Stimulated activated naive CD4-positive, alpha-beta T cell (primary cell): ENCODE results near the gene KBTBD4.
"Not testable (repeated sequence)": the region's sequence is repeated elsewhere in the genome, so short reads cannot be mapped to it uniquely, and the experiment has no call there.

Source experiments
- DNase-seq, 6 experiments: peaks; one replicate each; lab custom pipeline; 2025; lab: John Stamatoyannopoulos, UW

The KBTBD4 gene

GRCh38 chr11:47589977-47590861 lies 11.4 kb upstream of the KBTBD4 start:
- no peak for DNase-seq

DNA sequence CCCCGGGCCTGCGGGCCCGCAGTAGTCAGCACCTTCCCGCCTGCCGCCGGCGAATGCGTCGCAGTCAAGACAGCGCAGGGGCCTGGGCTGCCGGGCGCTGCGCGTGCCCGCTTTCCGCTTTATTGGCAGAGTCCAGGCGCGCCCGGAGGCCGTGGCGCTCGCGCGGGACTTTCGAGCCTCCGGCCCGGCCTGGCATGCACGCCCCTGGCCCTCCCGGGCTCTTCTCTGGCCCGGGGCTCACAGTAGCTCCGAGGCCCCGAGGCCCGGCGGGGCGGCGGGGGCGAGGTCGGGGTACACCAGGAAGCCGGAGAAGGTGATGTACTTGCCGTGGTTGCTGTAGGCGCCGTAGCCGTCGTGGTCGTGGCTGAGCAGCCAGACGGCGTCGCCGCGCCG lies 10.8 kb upstream of the KBTBD4 start:
- no peak for DNase-seq

GRCh38 chr11:47589118-47589517 lies 10.3 kb upstream of the KBTBD4 start:
- no peak for DNase-seq

DNA sequence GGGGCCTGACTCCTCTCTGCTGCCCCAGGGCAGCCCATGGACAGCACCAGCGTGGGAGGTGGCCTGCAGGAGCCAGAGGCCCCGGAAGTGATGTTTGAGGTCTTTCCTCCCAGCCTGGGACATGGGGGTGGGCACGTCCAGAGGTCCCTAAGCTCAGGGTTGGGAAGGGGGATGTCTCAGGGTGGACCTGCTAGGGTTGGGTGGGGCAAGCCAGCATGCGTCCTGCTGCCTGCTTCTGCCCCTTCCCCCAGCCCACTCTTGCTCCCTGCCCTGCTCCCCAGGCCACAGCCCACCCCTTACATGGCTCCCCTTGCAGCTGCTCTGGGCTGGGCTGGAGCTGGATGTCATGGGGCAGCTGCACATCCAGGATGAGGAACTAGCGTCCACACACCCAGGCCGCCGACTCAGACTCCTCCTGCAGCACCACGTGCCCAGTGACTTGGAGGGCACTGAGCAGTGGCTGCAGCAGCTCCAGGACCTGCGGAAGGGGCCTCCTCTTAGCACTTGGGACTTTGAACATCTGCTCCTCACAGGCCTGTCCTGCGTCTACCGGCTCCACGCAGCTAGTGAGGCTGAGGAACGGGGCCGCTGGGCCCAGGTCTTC lies 9.1 kb upstream of the KBTBD4 start:
- DNase-seq, result no peak

DNA sequence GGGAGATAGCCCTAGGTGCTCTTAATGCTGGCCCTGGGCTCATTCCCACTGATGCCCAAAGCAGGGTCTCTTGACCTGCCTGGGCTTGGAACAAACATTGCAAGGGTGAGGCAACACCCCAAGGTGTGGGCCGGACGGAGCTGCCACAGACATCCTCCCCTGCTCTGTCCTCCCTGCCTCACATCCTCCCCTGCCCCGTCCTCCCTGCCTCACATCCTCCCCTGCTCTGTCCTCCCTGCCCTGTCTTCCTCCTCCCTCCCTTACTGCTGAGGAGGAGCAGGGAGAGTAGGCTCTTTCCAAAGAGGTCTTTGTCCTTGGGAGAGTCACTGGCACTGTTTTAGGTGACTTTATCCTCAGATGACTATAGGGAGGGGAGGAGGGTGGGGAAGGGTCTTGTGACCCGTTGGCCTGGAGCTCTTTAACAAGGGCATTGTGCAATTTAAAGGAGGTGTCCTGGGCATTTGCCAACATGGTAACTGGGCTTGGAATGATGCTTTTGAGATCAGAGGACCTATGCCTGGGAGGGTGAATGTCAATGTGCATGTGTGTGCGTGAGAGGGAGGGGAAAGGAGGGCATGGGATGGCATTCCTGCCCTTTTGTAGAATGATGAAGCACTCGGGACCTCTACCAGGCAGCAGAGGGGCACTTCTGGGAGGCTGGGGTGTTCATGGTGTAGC lies 8.4 kb upstream of the KBTBD4 start:
- no peak for DNase-seq

DNA sequence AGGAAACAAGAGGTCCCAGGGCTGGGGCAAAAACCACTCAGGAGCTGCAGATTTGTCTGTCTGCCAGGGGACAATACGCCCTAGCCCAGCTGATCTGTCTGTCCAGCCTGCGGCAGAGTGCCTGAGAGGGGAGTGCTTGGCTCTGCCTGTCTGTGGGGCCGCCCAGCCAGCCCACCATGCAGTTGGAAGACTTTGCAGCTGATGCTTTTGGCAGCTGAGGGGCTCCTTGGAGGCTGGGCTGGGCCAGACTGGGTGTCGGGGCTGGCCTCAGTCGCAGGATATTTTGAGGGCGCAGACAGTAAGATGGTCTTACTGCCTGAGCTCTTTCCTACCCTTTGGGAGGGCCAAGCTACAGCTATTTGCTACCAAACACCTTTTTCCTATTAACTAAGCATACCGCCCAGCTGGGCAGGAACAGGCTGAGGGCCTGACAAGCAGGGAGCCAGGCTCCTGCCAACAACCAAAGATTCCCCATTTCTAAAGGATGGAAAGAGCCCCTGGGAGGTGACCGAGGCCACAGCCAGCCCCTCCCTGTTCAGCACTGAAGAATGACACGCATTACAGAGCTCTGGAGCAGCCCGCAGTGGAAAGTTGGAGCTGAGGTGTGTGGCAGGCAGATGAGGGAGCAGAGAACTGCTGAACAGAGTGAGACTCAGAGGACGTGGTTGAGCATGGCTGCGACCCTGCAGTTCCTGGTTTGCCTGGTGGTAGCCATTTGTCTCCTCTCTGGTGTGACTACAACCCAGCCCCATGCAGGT lies 7.5 kb upstream of the KBTBD4 start, which contains the start of gene FAM180B:
Gene FAM180B (plus strand): TSS at position 581 of the 758 bp plus-strand sequence. CDS start 91 bp downstream, at position 672.
- DNase-seq, result no peak

GRCh38 chr11:47583844-47584243 lies 5.1 kb upstream of the KBTBD4 start:
- DNase-seq, result no peak

GRCh38 chr11:47577460-47578041 lies 1.2 kb downstream of the KBTBD4 start:
- no peak for DNase-seq

DNA sequence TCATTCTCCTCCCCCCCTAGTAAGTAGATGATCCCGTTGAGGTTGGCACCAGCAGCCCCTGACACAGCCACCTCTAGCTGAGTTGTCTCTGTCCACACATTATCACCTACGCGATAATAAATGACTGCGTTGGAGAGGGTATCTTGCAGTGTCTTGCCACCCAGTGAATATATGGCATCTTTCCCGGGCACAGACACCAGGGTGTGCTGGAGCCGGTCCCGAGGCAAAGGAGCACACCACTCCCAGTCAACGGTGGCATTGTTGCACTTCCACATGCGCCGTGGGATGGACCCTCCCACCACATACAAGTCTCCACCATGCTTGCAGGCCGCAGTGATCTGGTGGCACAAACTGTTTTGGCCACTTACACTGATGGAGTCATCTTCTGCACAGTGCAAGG lies 5.4 kb downstream of the KBTBD4 start:
- no peak for DNase-seq

GRCh38 chr11:47572715-47573255 lies 6.0 kb downstream of the KBTBD4 start:
- no peak for DNase-seq

DNA sequence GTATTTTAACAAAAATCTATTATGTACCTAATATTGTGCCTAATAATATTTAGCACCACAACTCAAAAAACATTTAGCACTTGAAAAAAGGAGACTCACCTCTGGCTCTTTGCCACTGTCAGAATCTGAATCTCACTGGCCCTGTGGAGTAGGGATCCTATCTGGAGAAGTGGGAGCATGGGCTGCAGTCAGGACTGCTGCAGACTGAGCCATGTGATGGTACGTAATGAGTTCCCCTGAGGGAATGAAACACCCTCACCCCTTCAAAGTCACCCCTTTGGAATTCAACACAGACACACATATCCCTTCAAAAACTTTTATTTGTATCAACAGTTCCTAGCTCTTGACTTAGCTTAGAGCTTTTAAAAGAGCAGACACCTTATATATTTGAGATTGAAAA lies 6.9 kb downstream of the KBTBD4 start:
- no peak for DNase-seq

GRCh38 chr11:47571357-47571729 lies 7.4 kb downstream of the KBTBD4 start:
- DNase-seq, result no peak

DNA sequence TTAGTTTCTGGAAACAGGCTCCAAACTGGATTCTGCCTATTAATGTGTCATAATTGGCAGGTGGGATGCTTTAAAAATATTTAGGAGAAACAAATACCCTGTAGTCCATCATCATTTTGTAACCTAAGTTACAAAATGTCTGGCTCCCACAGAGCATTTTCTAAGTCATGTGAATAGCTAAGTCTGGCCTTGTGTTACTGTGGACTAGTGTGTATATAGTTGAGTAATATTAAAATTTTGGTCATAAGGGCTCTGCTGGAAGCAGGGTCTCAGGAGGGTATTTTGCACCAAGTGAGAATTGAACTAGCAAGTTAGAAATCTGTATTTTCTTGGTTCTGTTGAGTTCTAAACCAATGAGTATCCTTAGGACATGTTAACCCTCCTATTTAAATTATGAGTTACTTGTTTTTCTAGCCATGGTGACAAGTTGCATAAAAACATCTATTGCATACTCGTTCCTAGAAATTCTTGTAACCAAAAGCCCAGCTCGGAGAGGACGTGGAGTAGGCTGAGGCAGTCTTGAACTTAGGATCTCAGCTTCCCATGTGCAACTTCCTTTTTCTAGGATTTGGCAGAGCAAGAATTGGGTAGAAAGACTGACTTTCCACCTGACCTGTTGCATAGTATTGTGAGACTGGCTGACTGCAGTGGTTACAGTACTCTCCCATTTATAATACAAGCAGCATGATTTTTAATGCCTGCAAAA lies 8.0 kb downstream of the KBTBD4 start:
- no peak for DNase-seq

DNA sequence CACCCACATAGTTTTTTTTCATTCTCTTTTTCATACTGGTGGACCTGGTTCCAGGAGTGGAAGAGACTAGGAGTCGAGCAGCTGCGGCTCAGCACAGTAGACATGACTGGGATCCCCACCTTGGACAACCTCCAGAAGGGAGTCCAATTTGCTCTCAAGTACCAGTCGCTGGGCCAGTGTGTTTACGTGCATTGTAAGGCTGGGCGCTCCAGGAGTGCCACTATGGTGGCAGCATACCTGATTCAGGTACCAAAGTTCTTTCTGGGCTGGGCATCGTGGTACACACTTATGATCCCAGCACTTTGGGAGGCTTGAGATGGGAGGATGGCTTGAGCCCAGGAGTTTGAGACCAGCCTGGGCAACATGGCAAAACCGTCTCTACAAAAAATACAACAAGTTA lies 9.1 kb downstream of the KBTBD4 start:
- no peak for DNase-seq

DNA sequence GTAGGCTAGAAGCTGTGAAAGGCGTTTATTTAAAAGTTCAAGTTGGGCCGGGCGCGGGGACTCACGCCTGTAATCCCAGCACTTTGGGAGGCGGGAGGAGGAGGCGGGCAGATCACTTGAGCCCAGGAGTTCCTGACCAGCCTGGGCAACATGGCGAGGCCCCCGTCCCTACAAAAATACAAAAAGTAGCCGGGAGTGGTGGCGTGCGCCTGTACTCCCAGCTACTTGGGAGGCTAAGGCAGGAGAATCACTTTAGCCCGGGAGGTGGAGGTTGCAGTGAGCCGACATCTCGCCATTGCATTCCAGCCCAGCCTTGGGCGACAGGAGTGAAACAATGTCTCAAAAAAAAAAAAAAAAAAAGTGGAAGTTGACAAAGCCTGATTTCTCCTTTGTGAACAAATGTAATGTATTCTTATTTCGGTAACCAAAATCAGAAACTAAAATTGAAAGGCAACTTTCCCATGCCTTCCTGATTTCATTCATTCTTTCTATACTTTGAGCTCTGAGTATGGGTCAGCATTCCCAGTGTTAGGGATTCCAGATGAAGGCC lies 12.5 kb downstream of the KBTBD4 start:
- no peak for DNase-seq

- DNase-seq, result peak; percentile 37 to 74 (median 46)
Observed at GRCh38 chr11:47565340-47566148, 13.2 kb downstream of the KBTBD4 start, which contains the start of gene PTPMT1. Gene PTPMT1, plus strand, starts transcription at chr11:47565599. Its CDS starts 24 bp downstream, at chr11:47565623.

GRCh38 chr11:47564933-47565339 lies 13.8 kb downstream of the KBTBD4 start:
- no peak for DNase-seq

DNA sequence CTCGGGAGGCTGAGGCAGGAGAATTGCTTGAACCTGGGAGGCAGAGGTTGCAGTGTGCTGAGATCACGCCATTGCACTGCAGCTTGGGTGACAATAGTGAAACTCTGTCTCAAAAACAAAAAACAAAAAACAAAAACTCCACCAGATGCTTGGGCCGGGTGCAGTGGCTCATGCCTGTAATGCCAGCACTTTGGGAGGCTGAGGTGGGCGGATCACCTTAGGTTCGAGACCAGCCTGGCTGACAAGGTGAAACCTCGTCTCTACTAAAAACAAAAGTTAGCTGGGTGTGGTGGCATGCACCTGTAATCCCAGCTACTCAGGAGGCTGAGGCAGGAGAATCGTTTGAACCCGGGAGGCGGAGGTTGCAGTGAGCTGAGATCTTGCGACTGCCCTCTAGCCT lies 14.4 kb downstream of the KBTBD4 start:
- not testable (repeated sequence) for DNase-seq

DNA sequence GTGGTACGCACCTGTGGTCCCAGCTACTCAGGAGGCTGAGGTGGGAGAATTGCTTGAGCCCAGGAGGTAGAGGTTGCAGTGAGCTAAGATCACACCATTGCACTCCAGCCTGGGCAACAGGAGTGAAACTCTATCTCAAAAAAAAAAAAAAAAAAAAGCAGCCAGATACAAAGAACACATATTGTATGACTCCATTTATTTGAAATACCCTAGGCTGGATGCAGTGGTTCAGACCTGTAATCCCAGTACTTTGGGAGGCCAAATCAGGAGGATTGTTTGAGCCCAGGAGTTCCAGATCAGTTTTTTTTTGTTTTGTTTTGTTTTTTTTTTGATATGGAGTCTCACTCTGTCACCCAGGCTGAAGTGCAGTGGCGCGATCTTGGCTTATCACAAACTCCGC lies 16.4 kb downstream of the KBTBD4 start:
- DNase-seq, result not testable (repeated sequence)

DNA sequence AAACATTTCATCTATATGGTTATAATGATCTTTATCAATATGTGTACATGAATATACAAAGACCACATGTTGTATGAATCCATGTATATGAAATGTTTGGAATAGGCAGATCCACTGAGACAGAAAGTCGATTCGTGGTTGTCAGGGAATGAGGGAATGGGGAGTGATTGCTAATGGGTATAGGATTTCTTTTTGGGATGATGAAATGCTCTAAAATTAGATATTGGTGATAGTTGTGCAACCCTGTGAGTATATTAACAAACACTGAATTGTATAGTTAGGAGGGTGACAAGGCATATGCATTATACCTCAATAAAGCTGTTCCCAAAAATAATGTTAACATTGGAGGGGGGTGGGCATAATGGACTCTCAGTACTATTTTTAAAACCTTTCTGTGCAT lies 18.3 kb downstream of the KBTBD4 start:
- DNase-seq, result no peak
